Stimulated activated CD4-positive, alpha-beta T cell treated with anti-CD3 and anti-CD28 coated beads, Interleukin-12 subunit alpha, Interleukin-12 subunit beta, amount 100 ng/mL, for 48 hours (primary cell): ENCODE results near the gene MBNL2.
A peak's percentile ranks its signal among the peaks of the same experiment; 100 is the strongest.
"Not testable (repeated sequence)": the region's sequence is repeated elsewhere in the genome, so short reads cannot be mapped to it uniquely, and the experiment has no call there.

Source experiments
- DNase-seq, 3 donors: peaks; one replicate each; pipeline ENCODE4 v3.0.0-alpha.2; 2020; ENCODE audit warnings: low read depth in 2 of 3, low spot score in 1 of 3

MBNL2 gene

GRCh38 chr13:97221989-97222700 is at the start of gene MBNL2:
Gene MBNL2, plus strand, starts transcription at chr13:97222333. Its CDS starts 53,903 bp downstream, at chr13:97276236.
- DNase-seq, result peak; percentile 74 to 79 (median 78)

GRCh38 chr13:97174638-97175037 is 47.5 kb upstream of the MBNL2 start:
- no peak for DNase-seq

- no peak for DNase-seq
Observed at GRCh38 chr13:97175041-97175440, 47.1 kb upstream of the MBNL2 start.

DNA sequence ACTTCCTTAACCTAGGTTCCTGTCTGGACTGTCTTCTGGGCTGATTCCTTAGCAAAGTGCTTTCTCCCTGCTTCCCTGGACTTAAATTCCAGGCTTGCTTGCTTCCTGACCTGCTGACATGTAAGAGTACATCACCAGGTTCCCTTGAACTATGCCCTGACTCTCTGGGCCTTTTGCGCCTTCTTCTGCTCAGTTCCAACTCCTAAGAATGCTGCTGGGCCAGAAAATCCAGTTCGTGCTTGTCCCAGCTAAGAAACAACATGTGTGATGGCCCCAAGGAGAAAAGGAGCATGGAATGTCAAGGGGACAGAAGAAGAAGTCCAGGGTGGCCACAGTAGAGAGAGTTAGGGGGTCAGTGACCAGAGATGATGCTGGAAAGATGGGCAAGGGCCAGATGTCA is 42.6 kb upstream of the MBNL2 start:
- no peak for DNase-seq

DNA sequence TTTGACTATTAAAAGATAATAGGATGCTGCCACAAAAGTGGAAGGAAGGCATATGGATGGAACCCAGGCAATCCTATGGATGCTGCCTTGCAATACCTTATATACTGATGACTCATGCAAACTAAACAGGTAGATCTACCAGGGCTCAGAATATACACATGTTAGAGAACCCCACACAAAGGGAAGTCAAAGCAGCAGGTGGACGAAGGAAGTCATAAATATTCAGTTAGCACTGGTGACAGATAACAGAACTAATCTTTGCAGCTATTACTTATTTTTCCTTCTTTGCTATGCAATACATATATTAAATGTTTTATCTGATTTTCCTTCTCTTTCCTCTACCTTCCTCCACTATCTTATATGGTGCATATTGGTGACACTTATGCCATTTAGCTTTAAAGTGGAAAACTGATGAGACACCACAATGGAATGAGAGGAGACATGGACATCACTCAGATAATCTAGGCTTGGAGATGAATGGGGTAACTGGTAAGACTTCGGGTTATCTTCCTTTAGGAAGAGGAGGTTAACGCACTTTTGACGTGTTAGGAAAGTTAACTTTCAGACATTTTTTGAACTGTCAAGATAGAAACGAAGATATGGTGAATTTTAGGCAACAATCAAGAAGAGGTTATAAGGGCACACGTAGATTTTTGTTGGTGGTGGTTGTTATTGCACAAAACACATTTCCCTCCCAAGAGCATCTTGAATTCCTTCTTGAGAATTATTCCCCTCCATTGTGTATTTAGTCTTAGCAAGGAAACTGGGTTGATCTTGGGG is 39.8 kb upstream of the MBNL2 start:
- DNase-seq, result no peak

GRCh38 chr13:97185291-97185690 is 36.8 kb upstream of the MBNL2 start:
- no peak for DNase-seq

GRCh38 chr13:97185751-97186150 is 36.4 kb upstream of the MBNL2 start:
- no peak for DNase-seq

DNA sequence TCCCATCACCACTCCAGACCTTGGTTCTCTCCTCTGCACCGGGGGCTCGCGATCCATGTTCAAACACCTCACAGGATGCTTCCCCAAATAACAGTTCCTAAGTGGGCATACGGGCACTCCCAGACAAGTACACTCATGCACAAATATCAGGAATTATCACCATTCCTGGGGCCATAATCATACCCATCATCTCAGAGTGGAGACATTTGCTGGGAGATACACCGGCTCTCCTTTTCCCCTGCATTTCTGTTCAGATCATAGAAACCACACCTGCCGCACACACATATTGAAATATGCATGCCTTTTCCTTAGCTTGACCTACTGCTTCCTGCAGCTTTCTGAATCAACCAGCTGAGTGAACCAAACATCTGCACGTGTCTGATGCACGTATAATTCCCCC is 33.9 kb upstream of the MBNL2 start:
- DNase-seq, result no peak

DNA sequence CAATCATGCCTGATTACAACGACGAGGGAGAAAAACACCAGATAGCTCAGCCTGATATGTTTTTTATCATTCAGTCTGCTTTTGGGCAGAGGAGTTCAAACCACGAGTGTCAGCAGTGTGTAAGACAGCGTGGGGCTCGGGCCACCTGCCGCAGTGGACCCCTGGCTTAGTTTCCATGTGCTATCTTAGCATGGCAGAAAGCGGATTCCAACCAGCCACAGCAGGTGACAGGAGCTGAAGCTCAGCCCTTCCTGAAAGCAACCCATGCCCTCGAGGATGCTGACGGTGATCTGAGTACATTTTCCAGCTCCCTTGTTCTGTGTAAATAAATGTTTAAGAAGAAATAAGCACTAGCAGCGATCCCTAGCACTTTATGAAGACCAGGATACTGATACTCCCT is 32.2 kb upstream of the MBNL2 start:
- DNase-seq, result no peak

DNA sequence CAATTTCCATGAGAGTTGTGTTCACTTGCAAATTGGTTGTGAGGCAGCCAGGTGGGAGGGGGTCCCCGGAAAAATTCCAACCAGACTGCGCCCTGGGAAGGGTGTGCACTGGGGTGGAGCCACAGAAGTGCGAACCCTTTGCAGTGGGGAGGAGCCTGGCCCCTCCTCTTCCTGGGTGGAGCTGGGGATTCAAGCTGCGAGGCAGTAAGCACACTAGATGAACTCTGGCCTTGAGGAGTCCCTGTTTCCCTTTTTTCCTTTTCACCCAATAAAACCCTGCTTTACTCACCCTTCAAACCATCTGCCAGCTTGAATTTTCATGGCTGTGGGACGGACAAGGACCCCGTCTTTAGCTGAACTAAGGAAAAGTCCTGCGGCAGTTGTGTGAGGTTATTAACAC is 31.0 kb upstream of the MBNL2 start:
- no peak for DNase-seq

GRCh38 chr13:97191615-97192014 is 30.5 kb upstream of the MBNL2 start:
- no peak for DNase-seq

- DNase-seq, result no peak
Observed at GRCh38 chr13:97192166-97192565, 30.0 kb upstream of the MBNL2 start.

DNA sequence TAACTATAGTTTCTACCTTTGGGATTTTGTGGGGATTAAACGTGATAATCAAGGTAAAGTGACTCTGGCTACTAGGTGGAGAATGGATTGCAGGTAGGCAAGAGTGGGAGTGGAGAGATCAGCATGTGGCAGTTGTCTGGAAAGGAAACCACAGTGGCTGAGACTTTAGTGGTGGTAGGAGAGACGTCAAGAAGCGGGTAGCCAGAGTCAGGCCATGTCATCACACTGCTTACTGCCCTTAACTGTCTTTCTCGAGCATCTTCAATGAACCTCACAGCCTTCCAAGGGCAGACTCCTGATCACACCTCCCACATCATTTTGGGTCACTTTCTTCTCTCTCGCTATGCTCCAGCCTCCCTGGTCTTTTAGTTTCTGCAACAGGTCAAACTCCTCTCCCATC is 28.6 kb upstream of the MBNL2 start:
- DNase-seq, result no peak

- DNase-seq, result no peak
Observed at GRCh38 chr13:97194479-97194878, 27.7 kb upstream of the MBNL2 start.

- no peak for DNase-seq
Observed at GRCh38 chr13:97196340-97196739, 25.8 kb upstream of the MBNL2 start.

- DNase-seq, result no peak
Observed at GRCh38 chr13:97198753-97199152, 23.4 kb upstream of the MBNL2 start.

DNA sequence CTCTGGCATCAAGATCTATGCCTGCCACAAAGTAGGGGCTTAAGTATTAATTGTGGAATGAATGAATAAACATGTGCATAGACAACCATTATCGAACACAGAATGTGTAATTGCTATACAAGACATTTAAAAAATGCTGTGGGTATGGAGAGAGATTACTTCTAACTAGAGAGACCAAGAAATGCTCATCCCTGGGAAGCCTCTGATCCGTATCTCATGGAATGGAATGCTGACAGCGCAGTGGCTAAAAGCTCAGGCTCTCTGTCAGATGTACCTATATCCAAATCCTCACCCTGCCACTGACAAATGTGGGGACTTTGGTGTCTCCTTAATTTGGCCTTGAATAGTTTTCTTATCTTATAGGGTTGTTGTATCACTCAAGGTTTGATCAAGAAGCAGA is 22.7 kb upstream of the MBNL2 start:
- no peak for DNase-seq

DNA sequence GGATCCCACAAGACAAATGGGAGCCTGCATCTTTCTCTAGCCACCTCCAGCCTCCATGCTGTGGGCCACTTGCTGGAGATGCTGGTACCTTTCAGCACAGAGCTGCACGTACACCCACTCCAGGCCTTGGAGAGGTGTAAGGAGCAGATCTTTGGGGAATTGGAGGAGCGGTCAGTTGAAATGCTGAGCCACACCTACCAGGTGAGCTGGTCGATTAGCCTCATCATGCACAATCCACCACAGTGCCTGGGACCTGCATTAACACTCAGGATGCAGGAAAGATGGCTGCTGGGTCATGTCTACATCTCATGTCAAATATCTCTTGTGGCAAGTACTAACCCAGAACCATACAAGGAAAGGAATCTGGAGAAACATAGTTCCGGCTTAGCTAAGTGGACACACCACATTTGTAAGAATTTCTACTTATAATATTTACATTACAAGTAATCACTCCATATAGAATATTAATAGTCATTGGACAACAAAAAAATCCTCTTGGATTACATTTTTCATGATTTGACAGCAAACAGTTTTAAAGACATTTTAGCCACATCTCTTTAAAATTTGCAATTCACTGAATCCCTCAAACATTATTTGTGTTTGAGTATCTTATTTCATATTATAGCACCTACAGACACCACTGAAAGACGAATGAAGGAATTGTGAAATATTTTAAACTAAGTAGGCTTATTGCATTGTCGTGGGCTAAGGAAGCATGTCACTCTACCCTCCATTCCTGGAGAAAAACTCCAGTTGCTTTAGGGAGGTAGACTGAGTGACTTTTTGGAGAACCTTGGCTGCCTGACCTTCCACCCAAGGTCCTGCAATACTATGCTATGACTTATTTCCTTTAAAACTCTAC is 21.8 kb upstream of the MBNL2 start:
- no peak for DNase-seq

GRCh38 chr13:97202761-97203160 is 19.4 kb upstream of the MBNL2 start:
- DNase-seq, result no peak

- DNase-seq, result no peak
Observed at GRCh38 chr13:97205465-97205864, 16.7 kb upstream of the MBNL2 start.

DNA sequence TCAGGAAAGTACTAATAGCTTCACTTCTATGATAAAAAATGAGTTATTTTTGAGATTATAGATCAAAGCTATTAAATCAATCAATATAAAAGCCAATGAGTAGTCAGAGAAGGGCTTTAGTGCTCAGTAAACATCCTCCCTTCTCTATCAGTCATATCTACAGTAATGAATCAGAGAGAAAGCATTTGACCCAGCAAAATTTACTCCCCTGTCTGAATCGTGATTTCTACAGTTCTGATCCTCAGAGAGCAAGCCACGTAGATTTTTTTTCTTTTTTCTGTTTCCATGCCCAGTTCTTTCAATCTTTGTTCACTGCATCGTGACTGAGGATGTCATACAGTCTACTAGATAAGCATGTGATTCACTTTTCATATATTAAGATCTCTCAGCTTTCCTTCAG is 16.2 kb upstream of the MBNL2 start:
- no peak for DNase-seq

- not testable (repeated sequence) for DNase-seq
Observed at GRCh38 chr13:97207252-97207651, 14.9 kb upstream of the MBNL2 start.
